Spleen (tissue), 7 donors: Measurements from ENCODE around the gene NOTCH4.

ENCODE experiments used
- POLR2A ChIP-seq, 3 donors: fragments of 450-650 bp; IDR thresholded peaks; one replicate each; pipeline ENCODE4 v1.5.1; 2017; ENCODE audit warnings: antibody characterized with exemption in 3 of 3, mild to moderate bottlenecking in 1 of 3
- TF ChIP-seq, protein P1 (sequence below), 11 experiments: fragments of 200-600 bp in 7 of 11; fragments of 450-650 bp in 4 of 11; sonication (generic) in 4 of 11; IDR thresholded peaks in 8 of 11; conservative IDR thresholded peaks in 3 of 11; 1 replicate in 7 of 11; 2 replicates in 4 of 11; pipeline versions ENCODE4 v1.4.0 to v1.8.0; 2016 to 2021; ENCODE audit warnings: antibody characterized with exemption in 11 of 11, inconsistent platforms in 4 of 11, mild to moderate bottlenecking in 1 of 11
- donor health status: DM: no; HTN: no; CAD: no; lungs with moderate emphysema.
- donor health status: DM: no; HTN: no; CAD: no.
- donor health status: DM: no; HTN: no; CAD: no.

DNA sequence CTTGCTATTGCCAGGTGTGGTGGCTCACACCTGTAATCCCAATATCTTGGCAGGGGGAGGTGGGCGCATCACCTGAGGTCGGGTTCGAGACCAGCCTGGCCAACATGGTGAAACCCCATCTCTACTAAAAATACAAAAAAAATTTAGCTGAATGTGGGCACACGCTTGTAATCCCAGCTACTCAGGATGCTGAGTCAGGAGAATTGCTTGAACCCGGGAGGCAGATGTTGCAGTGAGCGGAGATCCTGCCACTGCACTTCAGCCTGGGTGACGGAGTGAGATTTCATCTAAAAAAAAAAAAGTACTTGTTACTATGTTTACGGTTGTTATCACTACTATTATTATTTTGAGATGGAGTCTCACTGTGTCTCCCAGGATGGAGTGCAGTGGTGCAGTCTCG, 67.0 kb downstream of the NOTCH4 start:
- no peak for TF ChIP-seq POLR2A (IDR thresholded peaks at IDR 0.05)
- TF ChIP-seq, protein P1, sequence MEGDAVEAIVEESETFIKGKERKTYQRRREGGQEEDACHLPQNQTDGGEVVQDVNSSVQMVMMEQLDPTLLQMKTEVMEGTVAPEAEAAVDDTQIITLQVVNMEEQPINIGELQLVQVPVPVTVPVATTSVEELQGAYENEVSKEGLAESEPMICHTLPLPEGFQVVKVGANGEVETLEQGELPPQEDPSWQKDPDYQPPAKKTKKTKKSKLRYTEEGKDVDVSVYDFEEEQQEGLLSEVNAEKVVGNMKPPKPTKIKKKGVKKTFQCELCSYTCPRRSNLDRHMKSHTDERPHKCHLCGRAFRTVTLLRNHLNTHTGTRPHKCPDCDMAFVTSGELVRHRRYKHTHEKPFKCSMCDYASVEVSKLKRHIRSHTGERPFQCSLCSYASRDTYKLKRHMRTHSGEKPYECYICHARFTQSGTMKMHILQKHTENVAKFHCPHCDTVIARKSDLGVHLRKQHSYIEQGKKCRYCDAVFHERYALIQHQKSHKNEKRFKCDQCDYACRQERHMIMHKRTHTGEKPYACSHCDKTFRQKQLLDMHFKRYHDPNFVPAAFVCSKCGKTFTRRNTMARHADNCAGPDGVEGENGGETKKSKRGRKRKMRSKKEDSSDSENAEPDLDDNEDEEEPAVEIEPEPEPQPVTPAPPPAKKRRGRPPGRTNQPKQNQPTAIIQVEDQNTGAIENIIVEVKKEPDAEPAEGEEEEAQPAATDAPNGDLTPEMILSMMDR (IDR thresholded peaks at IDR 0.05 in 8 of 11, conservative IDR thresholded peaks at IDR 0.05 in 3 of 11) = no peak
